ENCODE results near the gene PRR19.

- TF ChIP-seq POLR2A (IDR thresholded peaks at IDR 0.05) (no peak), EP300 (IDR thresholded peaks at IDR 0.05) (no peak)
Observed at GRCh38 chr19:42294471-42295137, 7.3 kb upstream of the PRR19 start.

Data from tibial nerve (tissue), 3 donors.